Ascending aorta (tissue), 2 donors: ENCODE results near the gene FNDC1. TPM values are rescaled to one million over a fixed set of nuclear protein-coding genes. Genes with fewer than 3 reads are reported as not detected.
"Not testable (repeated sequence)": the region's sequence is repeated elsewhere in the genome, so short reads cannot be mapped to it uniquely, and the experiment has no call there.

Experiments
- DNase-seq, 2 donors: peaks; one replicate each; pipeline ENCODE4 v3.0.0-alpha.2; 2019; ENCODE audit warnings: low spot score in 2 of 2
- H3K27ac ChIP-seq, 2 donors: fragments of 200-600 bp; sonication (generic); one replicate each; pipeline ENCODE4 v1.5.1; 2016 to 2017; ENCODE audit warnings: mild to moderate bottlenecking in 1 of 2
- H3K27me3 ChIP-seq: fragments of 200-600 bp; sonication (generic); one replicate; pipeline ENCODE4 v1.5.1; 2017
- H3K36me3 ChIP-seq, 2 donors: fragments of 200-600 bp; sonication (generic); one replicate each; pipeline ENCODE4 v1.5.1; 2016
- H3K4me1 ChIP-seq, 2 donors: fragments of 200-600 bp; sonication (generic); one replicate each; pipeline ENCODE4 v1.5.1; 2016 to 2017; ENCODE audit warnings: mild to moderate bottlenecking in 1 of 2
- H3K4me3 ChIP-seq, 2 donors: fragments of 200-600 bp; sonication (generic); one replicate each; pipeline ENCODE4 v1.5.1; 2016 to 2017; ENCODE audit warnings: mild to moderate bottlenecking in 1 of 2
- H3K9me3 ChIP-seq, 2 donors: fragments of 200-600 bp; sonication (generic); one replicate each; pipeline ENCODE4 v1.5.1; 2016
- CTCF ChIP-seq, 3 experiments: fragments of 200-600 bp in 2 of 3; fragments of 450-650 bp in 1 of 3; sonication (generic) in 2 of 3; IDR thresholded peaks; one replicate each; pipeline ENCODE4 v1.5.1; 2016 to 2019; ENCODE audit warnings: antibody characterized with exemption in 3 of 3, mild to moderate bottlenecking in 1 of 3, moderate library complexity in 1 of 3
- intact Hi-C: fragments of 100-400 bp; cut with DNase I; formaldehyde crosslinking; loops from one replicate; pipeline ENCODE4 v1.15.1; 2023
- total RNA-seq: library from RNA; depleted of rRNA; stranded (reverse); fragments of >200 nt; gene quantifications from one replicate; pipeline ENCODE4 v1.1.0, GENCODE V29; 2016

Gene FNDC1
- total RNA-seq, 1 donor from 2014 or later: 0.11 TPM

DNA sequence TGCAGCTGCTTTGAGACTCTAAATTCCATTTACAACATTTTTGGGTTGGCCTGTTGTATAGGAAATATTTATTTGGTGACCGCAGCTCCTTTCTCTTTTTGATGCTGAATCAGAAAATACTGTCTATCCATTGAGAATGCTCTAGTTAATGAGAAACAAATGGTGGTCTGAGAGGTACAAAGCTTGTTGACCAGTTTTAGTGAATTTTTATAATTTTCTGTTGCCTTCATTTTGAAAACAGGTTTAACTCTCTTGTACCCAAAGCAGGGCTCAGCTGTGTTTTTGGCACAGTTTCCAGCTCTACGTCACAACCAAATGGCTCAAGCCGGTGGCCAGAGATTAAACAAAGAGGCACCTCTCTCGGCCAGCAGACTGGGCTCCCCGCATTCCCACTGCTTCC, 113.2 kb downstream of the FNDC1 start:
- H3K27ac ChIP-seq: no peak overlapping the region
- intact Hi-C loops: no loop called here
- no peaks in the 10 kb centered on the region for H3K36me3 ChIP-seq
- TF ChIP-seq CTCF (IDR thresholded peaks at IDR 0.05): no peak
- H3K4me3 ChIP-seq: no peak overlapping the region
- no peaks in the 10 kb centered on the region for H3K27me3 ChIP-seq
- no peak for DNase-seq
- no peaks in the 10 kb centered on the region for H3K4me1 ChIP-seq
- peaks cover 0 to 5% of the 10 kb centered on the region in 2 donors for H3K9me3 ChIP-seq

DNA sequence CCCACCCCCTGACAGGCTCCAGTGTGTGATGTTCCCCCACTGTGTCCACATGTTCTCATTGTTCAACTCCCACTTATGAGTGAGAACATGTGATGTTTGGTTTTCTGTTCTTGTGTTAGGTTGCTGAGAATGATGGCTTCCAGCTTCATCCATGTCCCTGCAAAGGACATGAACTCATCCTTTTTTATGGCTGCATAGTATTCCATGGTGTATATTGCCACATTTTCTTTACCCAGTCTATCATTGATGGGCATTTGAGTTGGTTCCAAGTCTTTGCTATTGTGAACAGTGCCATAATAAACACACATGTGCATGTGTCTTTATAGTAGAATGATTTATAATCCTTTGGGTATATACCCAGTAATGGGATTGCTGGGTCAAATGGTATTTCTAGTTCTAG, 115.5 kb downstream of the FNDC1 start:
- DNase-seq, H3K4me1 ChIP-seq, H3K27me3 ChIP-seq, H3K4me3 ChIP-seq, H3K36me3 ChIP-seq, H3K27ac ChIP-seq, intact Hi-C loops, H3K9me3 ChIP-seq: not testable (repeated sequence)

DNA sequence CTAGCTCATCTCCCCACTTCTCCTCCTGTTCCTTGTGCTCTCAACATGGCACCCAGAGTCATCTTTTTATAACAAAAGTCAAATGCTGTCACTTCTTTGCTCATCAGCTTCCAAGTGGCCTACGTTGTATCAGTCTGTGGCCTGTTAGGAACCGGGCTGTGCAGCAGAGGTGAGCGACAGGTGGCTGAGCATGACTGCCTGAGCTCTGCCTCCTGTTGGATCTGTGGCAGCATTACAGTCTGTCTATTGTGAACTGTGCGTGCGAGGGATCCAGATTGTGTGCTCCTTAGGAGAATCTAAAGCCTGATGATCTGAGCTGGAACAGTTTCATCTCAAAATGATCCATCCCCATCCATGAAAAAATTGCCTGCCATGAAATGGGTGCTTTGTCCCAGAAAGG, 129.6 kb downstream of the FNDC1 start:
- Histone ChIP-seq H3K4me3 (no peak overlapping the region), H3K4me1 (no peaks in the 10 kb centered on the region), H3K36me3 (no peaks in the 10 kb centered on the region), H3K27me3 (no peaks in the 10 kb centered on the region), H3K27ac (no peak overlapping the region), H3K9me3 (no peaks in the 10 kb centered on the region)
- DNase-seq: no peak
- intact Hi-C loops: no loop called here
- TF ChIP-seq CTCF (IDR thresholded peaks at IDR 0.05): no peak

DNA sequence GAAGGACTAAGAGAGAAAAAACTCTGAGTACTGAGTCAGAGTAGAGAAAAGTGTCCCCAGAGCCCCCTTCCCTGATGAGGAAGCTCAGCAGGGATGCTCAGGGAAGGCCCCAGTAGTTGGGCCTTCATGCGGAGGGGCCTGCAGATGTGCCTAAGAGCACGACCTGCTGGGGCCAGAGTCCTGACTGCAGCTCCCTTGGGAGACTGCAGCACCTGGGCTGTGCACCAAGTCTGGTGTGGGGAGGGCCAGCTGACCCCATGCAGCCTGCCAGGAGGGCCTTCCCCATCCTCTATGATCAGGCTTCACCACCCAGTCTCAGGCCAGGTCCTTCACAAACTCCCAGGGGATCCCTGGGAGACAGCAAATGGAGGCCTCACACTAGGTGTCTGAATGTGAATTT, 130.4 kb downstream of the FNDC1 start:
- no peaks in the 10 kb centered on the region for H3K9me3 ChIP-seq
- no peaks in the 10 kb centered on the region for H3K27me3 ChIP-seq
- no peak for TF ChIP-seq CTCF (IDR thresholded peaks at IDR 0.05)
- no peak overlapping the region for H3K4me3 ChIP-seq
- intact Hi-C loops: no loop called here
- DNase-seq: no peak
- H3K27ac ChIP-seq: no peak overlapping the region
- H3K36me3 ChIP-seq: no peaks in the 10 kb centered on the region
- H3K4me1 ChIP-seq: no peaks in the 10 kb centered on the region

DNA sequence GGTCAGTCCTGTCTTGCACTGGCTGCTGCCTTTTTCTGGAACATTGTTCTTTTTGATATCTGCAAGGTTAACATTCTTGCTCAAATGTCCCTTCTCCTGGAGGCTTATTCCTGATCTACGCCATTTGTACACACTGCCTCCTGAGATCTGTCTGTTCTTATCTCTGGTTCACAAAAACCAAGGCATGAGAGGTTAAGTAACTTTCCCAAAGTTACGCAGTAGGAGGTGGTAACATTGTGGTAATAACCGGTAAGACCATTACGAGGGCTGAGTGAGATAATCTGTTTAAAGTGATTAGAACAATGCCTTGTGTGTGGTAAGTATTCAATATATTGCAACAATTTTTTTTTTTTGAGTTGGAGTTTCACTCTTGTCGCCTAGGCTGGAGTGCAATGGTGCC, 132.1 kb downstream of the FNDC1 start:
- Histone ChIP-seq H3K9me3 (no peaks in the 10 kb centered on the region), H3K4me3 (no peak overlapping the region), H3K4me1 (no peaks in the 10 kb centered on the region), H3K27ac (no peak overlapping the region), H3K36me3 (no peaks in the 10 kb centered on the region), H3K27me3 (no peaks in the 10 kb centered on the region)
- no peak for TF ChIP-seq CTCF (IDR thresholded peaks at IDR 0.05)
- DNase-seq: no peak
- intact Hi-C loops: no loop called here

GRCh38 chr6:159301810-159302593, 132.8 kb downstream of the FNDC1 start:
- intact Hi-C loops: no loop called here
- H3K36me3 ChIP-seq: no peaks in the 10 kb centered on the region
- H3K27ac ChIP-seq: no peak overlapping the region
- DNase-seq: no peak
- no peak for TF ChIP-seq CTCF (IDR thresholded peaks at IDR 0.05)
- no peaks in the 10 kb centered on the region for H3K4me1 ChIP-seq
- no peaks in the 10 kb centered on the region for H3K9me3 ChIP-seq
- H3K27me3 ChIP-seq: no peaks in the 10 kb centered on the region
- H3K4me3 ChIP-seq: no peak overlapping the region
